GM12874 (cell line): Measurements from ENCODE around the gene CMBL.

Experiments used
- TF ChIP-seq, protein P1 (sequence below): IDR thresholded peaks from 2 replicates; pipeline ENCODE4 v1.5.1; 2011; ENCODE audit warnings: low read depth, mild to moderate bottlenecking, control low read depth, low read length, moderate library complexity; ENCODE audit not compliant: insufficient read depth

The CMBL gene

DNA sequence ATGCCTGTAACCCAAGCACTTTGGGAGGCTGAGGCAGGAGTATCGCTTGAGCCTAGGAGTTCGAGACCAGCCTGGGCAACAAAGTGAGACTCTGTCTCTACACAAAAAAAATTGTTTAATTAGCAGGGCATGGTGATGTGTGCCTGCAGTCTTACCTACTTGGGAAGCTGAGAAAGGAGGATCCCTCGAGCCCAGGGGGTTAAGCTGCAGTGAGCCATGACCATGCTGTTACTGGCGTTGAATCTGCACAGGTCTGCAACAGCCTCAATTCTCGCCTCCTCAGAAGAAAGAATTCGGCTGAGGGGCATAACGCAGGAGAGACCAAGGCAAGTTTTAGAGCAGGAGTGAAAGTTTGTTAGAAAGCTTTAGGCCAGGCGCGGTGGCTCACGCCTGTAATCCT is 39.6 kb downstream of the CMBL start:
- TF ChIP-seq, protein P1, sequence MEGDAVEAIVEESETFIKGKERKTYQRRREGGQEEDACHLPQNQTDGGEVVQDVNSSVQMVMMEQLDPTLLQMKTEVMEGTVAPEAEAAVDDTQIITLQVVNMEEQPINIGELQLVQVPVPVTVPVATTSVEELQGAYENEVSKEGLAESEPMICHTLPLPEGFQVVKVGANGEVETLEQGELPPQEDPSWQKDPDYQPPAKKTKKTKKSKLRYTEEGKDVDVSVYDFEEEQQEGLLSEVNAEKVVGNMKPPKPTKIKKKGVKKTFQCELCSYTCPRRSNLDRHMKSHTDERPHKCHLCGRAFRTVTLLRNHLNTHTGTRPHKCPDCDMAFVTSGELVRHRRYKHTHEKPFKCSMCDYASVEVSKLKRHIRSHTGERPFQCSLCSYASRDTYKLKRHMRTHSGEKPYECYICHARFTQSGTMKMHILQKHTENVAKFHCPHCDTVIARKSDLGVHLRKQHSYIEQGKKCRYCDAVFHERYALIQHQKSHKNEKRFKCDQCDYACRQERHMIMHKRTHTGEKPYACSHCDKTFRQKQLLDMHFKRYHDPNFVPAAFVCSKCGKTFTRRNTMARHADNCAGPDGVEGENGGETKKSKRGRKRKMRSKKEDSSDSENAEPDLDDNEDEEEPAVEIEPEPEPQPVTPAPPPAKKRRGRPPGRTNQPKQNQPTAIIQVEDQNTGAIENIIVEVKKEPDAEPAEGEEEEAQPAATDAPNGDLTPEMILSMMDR = no peak

DNA sequence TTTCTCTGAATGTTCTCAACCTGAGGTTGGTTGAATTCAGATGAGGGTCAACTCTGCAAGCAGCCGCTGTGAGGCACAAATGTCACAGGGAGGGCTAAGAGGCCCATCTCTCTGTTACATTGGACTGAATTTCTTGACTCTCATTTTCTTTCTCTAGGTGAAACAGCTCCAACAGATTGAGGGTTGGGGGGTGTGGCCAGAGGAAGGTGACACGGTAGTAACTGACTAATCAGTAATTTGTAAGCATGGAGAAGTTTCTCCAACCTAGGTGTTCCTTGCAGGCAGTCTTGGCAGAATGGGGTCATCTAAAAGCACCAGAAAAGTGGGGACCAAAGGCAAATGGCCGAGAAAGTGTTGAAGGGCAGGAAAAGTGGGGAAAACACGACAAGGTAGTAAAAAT is 40.9 kb downstream of the CMBL start:
- TF ChIP-seq, protein P1 = no peak

DNA sequence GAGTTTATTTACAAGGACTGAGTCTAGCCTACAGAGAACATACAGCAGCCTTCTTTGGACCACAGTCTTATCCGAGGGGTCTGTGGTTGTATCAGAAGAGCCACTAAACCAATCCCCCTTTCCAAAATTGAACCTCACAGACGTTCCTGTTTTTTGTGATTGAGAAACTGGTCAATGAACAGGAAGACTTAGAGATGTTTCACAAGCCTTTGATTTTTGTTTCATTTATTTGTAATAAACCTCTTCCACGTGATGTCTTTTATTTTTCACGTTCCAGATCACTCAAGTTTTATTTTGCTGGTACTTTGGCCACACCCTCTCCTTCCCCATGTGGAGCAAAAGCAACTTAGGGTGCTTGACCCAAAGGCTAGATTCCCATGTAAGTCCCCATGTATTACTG is 41.6 kb downstream of the CMBL start:
- TF ChIP-seq, protein P1 = no peak

- TF ChIP-seq, protein P1 = no peak
These were observed 42.2 kb downstream of the CMBL start for GRCh38 chr5:10265245-10266109.

DNA sequence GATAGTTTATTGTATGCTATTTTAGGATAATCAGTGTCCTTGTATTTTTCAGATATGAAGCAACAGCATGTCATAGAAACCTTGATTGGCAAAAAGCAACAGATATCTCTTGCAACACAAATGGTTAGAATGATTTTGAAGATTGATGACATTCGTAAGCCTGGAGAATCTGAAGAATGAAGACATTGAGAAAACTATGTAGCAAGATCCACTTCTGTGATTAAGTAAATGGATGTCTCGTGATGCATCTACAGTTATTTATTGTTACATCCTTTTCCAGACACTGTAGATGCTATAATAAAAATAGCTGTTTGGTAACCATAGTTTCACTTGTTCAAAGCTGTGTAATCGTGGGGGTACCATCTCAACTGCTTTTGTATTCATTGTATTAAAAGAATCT is 43.1 kb downstream of the CMBL start:
- TF ChIP-seq, protein P1 = no peak

GRCh38 chr5:10262995-10263394 is 44.7 kb downstream of the CMBL start:
- TF ChIP-seq, protein P1 = no peak

DNA sequence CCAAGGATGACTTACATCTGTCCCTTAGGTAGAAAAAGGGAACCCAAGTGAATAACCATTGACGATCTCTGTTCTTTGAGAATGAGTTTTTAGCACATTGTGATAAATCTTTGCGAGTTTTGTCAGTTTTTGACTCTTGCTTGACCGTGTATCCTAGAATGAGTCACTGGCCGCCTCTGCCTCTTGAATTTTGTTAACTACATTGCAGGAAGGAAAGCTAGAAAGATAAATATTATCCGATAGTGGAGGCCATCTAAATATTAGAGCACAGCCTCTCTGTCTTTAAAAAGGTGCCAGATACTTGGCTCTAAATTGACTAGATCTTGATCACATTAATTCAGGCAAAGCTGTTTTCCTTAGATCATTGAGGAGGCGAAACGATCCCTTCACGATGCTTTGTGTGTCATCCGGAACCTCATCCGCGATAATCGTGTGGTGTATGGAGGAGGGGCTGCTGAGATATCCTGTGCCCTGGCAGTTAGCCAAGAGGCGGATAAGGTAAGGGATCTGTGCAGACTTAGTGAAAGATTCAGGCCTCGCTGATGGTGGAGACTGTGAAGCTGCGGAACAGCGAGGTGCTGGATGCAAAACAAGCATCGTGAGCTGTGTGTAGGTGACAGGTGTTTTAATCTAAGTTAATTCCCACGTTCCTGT is 45.5 kb downstream of the CMBL start:
- TF ChIP-seq, protein P1 = no peak
